ENCODE results near the gene FAM110A. TPM values are rescaled to one million over a fixed set of nuclear protein-coding genes. Genes with fewer than 3 reads are reported as not detected.

FAM110A gene
- total and polyA plus RNA-seq, 8 donors = 1.8 to 8.4 (median 3.5) TPM

- WGBS, 2 donors = 92 to 94% methylated on average over 2 of the region's 2 CpGs
- FAIRE-seq (no peak), DNase-seq (no peak), ATAC-seq (no peak)
- H3K27ac ChIP-seq = no peak overlapping the region
- intact Hi-C loops (cut with DNase I) = no loop called here
- no peak overlapping the region for H3K4me3 ChIP-seq
- TF ChIP-seq, protein P1, sequence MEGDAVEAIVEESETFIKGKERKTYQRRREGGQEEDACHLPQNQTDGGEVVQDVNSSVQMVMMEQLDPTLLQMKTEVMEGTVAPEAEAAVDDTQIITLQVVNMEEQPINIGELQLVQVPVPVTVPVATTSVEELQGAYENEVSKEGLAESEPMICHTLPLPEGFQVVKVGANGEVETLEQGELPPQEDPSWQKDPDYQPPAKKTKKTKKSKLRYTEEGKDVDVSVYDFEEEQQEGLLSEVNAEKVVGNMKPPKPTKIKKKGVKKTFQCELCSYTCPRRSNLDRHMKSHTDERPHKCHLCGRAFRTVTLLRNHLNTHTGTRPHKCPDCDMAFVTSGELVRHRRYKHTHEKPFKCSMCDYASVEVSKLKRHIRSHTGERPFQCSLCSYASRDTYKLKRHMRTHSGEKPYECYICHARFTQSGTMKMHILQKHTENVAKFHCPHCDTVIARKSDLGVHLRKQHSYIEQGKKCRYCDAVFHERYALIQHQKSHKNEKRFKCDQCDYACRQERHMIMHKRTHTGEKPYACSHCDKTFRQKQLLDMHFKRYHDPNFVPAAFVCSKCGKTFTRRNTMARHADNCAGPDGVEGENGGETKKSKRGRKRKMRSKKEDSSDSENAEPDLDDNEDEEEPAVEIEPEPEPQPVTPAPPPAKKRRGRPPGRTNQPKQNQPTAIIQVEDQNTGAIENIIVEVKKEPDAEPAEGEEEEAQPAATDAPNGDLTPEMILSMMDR (IDR thresholded peaks at IDR 0.05) = no peak
- H3K27me3 ChIP-seq = no peaks in the 10 kb centered on the region
- no peaks in the 10 kb centered on the region for H3K9me3 ChIP-seq
- H3K36me3 ChIP-seq = no peaks in the 10 kb centered on the region
- peaks cover 0 to 5% (median 3%) of the 10 kb centered on the region in 3 donors for H3K4me1 ChIP-seq
Measured at GRCh38 chr20:829551-829950, 4.0 kb upstream of the FAM110A start.

GRCh38 chr20:830011-830521, 3.4 kb upstream of the FAM110A start:
- WGBS, 2 donors = 55 to 66% methylated on average over 8 of the region's 8 CpGs
- no peaks in the 10 kb centered on the region for H3K27me3 ChIP-seq
- no peak overlapping the region for H3K27ac ChIP-seq
- TF ChIP-seq, protein P1 (IDR thresholded peaks at IDR 0.05) = no peak
- FAIRE-seq (no peak), ATAC-seq (no peak), DNase-seq (no peak)
- no peak overlapping the region for H3K4me3 ChIP-seq
- peaks cover 0 to 5% (median 3%) of the 10 kb centered on the region in 3 donors for H3K4me1 ChIP-seq
- no peaks in the 10 kb centered on the region for H3K9me3 ChIP-seq
- H3K36me3 ChIP-seq = no peaks in the 10 kb centered on the region
- intact Hi-C loops (cut with DNase I) = no loop called here

GRCh38 chr20:831251-831650, 2.3 kb upstream of the FAM110A start:
- TF ChIP-seq, protein P1 (IDR thresholded peaks at IDR 0.05) = no peak
- Histone ChIP-seq H3K4me3 (no peak overlapping the region), H3K27me3 (no peaks in the 10 kb centered on the region), H3K27ac (no peak overlapping the region), H3K9me3 (no peaks in the 10 kb centered on the region), H3K4me1 (peaks cover 0 to 13% (median 6%) of the 10 kb centered on the region in 3 donors), H3K36me3 (no peaks in the 10 kb centered on the region)
- no peak for FAIRE-seq
- ATAC-seq = no peak
- 72 to 83% methylated on average over 3 of the region's 3 CpGs for WGBS, 2 donors
- intact Hi-C loops (cut with DNase I) = no loop called here
- no peak for DNase-seq

DNA sequence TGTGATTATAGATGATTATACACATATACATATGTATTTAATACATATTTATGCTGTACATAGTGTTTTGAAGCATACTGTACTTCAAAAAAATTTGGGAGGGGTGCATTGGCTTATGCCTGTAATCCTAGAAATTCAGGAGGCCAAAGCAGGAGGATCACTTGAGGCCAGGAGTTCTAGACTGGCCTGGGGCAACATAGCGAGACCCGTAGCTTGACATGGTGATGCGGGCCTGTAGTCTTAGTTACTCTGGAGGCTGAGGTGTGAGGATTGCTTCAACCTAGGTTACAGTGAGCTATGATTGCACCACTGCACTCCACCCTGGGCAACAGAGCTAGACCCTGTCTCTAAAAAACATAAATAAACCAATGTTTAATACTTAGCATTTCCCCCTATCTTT, 1.6 kb upstream of the FAM110A start:
- ATAC-seq (no peak), DNase-seq (no peak), FAIRE-seq (no peak)
- no peaks in the 10 kb centered on the region for H3K9me3 ChIP-seq
- H3K4me1 ChIP-seq = peaks cover 0 to 13% (median 6%) of the 10 kb centered on the region in 3 donors
- TF ChIP-seq, protein P1 (IDR thresholded peaks at IDR 0.05) = no peak
- intact Hi-C loops (cut with DNase I) = no loop called here
- H3K36me3 ChIP-seq = no peaks in the 10 kb centered on the region
- H3K27ac ChIP-seq = no peak overlapping the region
- no peaks in the 10 kb centered on the region for H3K27me3 ChIP-seq
- H3K4me3 ChIP-seq = no peak overlapping the region
- 95 to 96% methylated on average over 3 of the region's 3 CpGs for WGBS, 2 donors

DNA sequence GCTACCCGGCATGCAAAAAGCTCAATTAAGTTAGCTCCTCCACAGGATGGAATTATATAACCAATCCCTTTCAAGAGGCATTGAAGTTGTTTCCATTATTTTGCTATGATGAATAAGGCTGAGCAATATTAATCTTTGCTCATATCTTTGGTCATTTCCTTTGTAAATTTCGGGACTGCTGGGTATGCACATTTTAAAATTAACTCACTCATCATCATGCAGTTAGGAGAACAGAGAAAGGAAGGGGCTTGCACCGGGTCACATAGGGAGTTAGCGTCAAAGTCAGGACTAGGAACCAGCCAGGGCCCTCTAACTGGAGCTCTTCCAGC, 430 bp upstream of the FAM110A start:
- 2% methylated on average over 4 of the region's 4 CpGs for WGBS, 2 donors
- H3K4me1 ChIP-seq = peaks cover 0 to 13% (median 6%) of the 10 kb centered on the region in 3 donors

More for the DNA sequence above, 430 bp upstream of the FAM110A start:
- H3K36me3 ChIP-seq = no peaks in the 10 kb centered on the region
- H3K27ac ChIP-seq = peak overlapping the region in 2 of 4 donors; percentile 66 to 76
- DNase-seq = no peak
- ATAC-seq = peak; percentile 2 to 11 (median 6)
- peak overlapping the region; percentile 69 to 97 (median 84) for H3K4me3 ChIP-seq
- no peak for FAIRE-seq
- intact Hi-C loops (cut with DNase I) = no loop called here
- no peaks in the 10 kb centered on the region for H3K27me3 ChIP-seq
- H3K9me3 ChIP-seq = no peaks in the 10 kb centered on the region
- TF ChIP-seq, protein P1 (IDR thresholded peaks at IDR 0.05) = no peak
